Effector CD8-positive, alpha-beta T cell (primary cell): Measurements from ENCODE around the gene SULT2B1.

Experiments used
- DNase-seq: peaks from one replicate; lab custom pipeline; 2025; lab: John Stamatoyannopoulos, UW

SULT2B1 gene

DNA sequence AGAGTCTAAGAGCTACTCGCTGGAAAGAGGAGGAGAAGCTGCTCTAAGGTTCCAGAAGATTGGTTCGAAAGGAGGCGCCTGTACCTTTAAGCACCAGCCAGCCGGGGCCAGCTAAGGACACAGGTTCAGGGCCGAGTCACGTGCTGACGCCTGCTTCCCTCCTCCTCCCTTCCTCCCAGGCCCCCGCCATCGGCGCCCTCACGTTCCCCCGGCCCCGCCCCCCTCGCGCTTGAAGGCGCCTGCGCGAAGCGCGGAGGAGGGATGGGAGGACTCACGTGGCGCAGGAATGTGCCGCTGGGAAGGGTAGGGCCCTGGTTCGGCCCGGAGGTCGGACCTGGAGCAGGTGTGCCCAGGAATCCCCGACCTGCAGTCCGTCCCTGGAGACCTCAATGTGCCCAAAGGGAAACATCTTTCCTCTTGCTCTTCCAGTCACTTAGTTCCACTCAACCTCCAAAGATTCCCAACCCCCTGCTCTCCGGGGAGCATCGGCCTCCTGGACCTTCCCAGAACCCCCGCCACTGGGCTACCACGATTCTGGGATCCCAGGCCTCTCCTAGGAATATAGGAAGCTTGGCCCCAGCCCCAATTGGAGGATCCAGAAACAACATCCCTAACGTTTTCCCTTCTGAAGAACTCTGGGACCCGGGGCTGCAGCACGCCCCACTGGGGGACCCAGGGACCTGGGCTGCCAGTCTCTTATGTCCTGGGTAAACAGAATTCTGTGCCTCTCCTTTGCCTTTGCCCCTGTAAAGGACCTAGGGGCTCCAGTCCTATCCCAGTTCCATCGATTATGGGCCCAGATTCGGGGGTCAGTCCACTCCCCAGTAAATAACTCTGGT is 82.7 kb downstream of the SULT2B1 start:
- peak; percentile 89 for DNase-seq

DNA sequence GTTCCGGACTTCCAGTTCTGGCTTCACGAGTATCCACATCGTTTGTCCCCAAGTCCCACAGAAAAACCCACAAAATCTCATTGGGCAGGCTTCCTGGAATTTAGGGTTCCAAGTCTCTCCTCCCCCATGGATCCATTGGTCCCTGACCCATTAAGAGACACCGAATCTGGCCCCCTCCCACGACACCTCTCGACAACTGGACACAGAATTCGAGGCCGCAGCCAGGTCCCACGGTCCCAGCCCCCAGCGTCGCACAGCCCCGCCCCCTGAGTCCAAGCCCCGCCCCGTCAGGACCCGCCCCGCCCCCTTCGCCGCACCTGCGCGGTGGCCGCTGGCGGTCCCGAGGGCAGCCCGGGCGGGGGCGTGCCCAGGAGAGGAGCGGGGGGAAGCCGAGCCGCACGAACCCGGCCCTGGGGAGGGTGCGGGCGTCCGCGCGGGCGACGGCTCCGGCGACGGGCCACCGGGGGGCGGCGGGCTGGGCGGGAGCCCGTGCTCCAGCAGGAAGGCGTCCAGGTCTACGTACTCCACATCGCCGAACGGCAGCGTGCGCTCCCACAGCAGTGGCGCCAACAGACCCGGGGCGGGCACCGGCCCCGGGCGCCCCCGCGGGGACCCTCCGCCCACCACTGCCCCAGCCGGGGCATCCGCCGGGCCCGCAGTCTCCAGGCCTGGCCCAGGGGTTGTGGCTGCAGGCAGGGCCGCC is 83.4 kb downstream of the SULT2B1 start:
- DNase-seq: peak; percentile 70

DNA sequence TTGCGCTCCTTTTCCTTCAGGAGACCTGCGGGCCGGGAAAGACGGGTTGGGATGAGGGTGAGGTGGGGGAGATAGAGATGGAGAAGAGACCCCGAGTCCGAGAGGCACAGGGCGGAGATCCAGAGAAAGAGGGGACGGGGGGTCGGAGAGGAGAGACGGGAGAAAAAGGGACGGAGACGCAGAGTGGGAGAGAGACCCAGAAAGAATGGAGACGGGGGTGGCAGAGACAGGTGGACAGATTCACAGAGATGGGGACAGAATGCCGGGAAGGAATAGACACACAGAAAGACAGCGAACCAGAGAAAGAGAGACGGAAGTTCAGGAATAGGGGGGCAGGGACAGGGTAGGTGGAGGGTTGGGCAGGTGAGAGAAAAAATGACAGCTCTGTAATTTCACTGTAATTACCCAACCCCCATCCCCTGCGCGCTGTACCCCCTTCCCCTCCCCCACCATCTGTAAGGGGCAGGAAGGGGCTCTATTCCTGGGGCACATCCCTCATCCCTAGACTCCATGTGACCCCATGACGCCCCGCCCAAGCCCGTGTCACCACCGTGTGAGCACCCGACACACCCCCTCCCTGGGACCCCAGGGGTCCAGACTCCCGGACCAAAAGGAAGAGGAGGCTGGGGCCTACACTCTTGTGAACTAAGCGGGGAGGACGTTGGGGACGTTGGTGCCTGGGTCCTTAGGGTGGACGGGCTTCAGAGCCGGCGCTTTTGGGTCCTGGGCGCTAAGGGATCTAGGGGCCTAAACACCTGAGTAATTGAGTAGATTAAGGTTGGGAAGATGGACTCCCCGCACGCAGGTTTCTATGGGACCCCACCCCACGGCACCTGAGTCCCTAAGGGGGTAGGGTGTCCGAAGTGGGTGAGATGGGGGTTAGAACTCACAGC is 84.2 kb downstream of the SULT2B1 start:
- peak; percentile 30 for DNase-seq

GRCh38 chr19:48636859-48637448 is 85.0 kb downstream of the SULT2B1 start, which contains the start of gene DBP:
DBP (minus strand) TSS chr19:48637379; CDS start chr19:48636994, 385 bp downstream.
- DNase-seq: no peak

DNA sequence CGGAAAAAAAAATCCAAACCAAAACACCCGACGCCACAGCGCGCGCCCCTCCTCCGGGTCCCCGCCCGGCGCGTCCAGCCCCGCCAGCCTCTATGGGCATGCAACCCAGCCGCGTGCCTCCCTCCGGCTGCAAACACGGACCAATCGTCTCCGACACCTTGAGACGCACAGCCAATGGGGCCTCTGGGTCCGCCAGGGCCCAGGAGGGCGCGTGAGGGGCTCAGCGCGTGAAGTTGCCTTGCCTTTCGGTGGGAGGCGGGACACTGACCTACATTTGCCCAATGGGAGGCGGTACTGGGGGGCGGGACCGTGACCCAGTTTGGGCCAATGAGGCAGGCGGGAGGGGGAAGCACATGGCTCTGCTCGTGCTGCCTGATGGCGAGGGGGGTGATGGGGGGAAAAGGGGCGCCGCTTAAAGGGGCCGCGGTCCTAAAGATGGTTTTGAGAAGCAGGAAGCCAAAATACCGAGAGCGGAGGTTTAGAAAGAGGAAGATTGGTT is 85.5 kb downstream of the SULT2B1 start:
- DNase-seq: peak; percentile 99

DNA sequence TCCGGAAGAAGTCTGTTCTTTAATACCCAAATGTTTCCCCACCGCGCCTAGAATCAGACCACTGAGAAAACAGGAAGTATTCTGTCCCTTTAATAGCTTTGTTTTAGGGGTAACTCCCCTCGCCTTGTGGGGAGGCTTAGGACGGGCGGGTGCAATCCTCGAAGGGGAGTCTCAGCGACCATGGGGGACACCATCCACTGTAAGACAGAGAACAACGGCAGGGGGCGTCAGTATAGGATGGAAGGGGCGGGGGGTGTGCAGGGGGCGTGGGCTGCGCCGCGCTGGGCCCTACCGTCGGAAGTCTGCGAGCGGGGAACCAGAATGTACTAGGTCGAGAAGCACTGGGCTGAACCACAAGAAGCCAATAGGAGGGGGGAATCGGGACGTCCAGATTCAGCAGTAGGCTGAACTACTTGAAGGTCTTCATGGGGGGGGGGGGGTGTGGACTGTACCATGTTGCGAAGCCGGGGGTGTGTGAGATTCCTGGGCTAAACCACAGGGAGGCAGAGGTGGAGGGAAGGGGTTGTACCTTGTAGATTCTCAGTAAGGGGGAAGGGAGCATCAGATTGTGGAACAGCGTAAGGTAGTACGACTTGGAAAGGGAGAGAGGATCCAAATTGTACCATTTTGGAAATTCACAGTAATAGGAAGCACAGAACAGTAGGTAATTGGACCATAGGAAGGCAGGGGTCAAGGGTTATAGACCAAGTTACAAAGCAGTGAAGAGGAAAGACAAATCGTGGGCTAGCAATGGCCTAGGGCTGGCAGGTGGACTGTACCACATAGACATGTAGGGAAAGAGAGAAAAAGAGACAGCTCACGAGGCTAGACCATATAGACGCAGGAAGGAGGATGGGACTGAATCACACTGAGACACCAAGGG is 86.2 kb downstream of the SULT2B1 start:
- DNase-seq: peak; percentile 83

DNA sequence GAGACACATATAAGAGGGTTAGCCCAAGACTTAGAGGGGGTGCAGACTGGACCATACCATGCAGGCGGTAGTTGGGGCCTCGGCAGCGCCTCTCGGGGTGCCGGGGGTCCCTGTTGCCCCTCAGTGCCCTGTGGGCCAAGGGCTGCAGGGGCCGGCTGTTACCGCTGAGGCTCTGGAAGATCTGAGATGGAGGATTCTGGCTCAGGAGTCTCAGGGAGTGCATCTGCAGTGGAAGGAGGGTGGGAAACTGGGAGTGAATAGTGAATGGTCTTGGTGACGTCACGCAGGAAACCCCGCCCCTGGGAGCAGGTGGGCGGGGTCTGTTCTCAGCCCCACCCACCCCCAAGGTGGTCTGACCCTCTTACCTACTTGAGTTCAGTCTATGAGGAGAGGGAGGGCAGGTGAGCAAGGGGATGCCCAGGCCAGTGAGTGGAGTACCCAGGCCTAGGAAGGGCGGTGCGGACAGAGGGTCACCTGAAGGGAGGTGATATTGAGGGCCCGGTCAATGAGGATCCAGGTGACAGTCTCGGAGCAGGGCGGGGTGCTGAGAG is 86.9 kb downstream of the SULT2B1 start:
- no peak for DNase-seq

DNA sequence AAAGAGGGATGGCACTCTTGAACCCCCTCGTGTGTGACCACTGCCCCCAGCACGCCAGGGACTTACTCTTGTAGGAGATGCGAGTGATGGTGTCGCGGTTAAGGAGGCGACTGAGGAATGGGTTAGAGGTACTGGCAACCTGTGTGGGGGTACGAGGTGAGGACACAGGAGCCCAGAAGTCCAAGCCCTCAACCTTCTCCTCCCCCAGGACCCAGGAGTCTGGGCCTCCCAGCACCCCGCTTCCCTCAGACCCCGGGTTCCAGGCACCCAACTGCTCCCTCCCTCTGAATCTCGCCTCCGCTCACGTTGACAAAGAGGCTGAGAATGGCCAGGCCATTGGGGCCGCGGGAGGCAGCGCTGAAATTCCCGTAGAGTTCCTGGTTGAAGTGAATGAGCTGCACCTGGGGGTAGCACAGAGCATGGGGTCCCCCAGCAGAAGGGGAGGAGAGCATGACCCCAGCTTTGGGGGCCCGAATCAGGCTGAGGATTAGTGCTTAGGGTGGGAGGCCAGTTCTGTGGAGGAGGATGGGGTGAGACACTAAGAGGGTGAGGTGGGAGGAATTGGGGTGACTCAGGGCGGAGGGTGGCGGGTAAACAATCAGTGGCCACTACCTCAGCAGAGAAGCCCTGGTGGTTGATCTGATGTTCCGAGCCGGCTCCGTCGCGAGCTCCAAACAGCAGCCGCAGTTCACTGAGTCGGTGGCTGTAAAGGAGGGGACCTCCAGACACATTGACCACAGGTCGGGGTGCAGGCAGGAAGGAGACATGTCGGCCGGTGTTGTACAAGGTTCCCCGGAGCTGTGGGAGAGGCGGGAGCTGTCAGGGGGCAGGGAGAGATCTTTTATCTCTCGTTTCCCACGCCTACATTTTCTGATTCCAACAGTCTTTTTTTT is 87.8 kb downstream of the SULT2B1 start:
- no peak for DNase-seq

DNA sequence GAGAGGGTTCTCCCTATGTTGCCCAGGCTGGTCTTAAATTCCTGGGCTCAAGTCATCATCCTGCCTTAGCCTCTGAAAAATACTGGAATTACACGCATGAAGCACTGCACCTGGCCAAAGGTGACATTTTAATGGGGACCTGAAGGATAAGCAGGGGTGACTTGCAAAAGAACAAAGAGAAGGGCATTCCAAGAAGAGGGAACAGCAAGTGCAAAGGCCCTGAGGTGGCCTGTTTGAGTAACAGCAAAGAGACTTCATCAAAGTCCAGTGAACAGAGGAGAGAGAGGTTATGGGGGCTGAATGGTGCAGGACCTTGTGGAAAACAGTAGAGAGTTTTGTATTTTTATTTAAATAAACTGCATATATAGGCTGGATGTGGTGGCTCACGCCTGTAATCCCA is 89.9 kb downstream of the SULT2B1 start:
- no peak for DNase-seq

DNA sequence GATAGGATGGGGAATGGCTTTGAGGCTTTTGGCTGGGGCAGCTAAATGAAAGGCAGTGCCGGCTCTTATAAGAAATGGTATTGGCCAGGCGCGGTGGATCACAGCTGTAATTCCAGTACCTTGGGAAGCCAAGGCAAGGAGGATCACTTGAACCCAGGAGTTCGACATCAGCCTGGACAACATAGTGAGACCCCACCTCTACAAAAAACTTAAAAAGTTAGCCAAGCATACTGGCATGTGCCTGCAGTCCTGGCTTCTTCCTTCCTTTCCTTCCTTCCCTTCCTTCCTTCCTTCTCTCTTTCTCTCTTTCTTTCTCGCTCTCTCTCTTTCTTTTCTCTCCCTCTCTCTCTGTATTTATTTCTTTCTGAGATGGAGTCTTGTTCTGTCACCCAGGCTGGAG is 90.9 kb downstream of the SULT2B1 start:
- DNase-seq: no peak

DNA sequence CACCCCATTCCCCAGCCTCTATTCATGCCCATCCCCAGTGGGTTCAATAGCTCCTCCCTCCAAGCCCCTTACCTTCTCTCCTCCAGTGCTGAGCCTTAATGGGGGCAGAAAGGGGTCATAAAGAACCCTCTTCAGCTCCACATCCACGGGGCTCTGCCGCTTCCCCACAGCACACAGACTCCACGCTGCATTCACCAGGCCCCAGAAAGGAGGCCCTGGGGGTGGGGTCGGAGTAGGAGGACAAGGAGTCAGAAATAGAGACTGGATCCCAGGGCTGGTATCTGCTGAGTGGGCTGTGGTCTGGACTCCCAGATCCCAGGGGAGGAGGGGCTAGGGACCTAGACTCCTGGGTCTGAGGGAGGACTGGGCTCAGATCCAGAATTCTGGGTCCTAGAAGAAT is 92.4 kb downstream of the SULT2B1 start:
- no peak for DNase-seq

DNA sequence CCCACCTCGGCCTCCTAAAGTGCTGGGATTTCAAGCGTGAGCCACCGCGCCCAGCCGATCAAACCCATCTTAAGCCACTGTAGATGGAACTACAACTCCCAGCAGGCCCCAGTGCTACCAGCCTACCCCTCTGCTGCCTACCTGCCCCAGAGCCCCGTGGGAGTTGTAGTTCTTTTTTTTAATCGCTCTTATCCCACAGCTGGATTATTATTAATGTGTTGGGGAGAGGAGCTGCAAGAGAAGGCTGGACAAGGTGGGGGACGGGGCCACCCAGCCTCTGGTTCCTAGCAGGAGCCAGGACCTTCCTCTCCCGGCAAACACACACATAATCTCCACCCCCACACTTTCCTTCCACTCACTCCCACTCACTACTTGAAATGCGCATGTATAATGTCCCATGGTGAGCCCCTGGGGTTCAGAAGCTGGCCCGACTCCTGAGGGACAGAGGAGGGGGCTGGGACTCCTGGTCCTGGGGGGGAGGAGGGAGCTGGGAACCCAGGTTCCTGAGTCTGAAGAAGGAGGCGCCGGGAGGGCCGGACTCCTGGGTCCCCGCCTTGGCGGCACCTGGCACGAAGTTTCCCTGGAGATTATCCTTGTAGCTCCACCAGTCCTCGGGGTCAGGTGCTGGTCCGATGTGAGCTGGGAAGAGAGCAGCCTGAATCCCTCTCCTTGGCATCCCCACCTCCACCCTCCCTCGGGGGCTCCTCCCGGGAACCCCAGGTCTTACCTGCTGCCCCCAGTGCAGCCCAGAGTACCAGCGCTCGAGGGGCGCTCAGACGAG is 93.1 kb downstream of the SULT2B1 start:
- DNase-seq: peak; percentile 60

GRCh38 chr19:48645620-48646000 is 93.6 kb downstream of the SULT2B1 start:
- DNase-seq: no peak

DNA sequence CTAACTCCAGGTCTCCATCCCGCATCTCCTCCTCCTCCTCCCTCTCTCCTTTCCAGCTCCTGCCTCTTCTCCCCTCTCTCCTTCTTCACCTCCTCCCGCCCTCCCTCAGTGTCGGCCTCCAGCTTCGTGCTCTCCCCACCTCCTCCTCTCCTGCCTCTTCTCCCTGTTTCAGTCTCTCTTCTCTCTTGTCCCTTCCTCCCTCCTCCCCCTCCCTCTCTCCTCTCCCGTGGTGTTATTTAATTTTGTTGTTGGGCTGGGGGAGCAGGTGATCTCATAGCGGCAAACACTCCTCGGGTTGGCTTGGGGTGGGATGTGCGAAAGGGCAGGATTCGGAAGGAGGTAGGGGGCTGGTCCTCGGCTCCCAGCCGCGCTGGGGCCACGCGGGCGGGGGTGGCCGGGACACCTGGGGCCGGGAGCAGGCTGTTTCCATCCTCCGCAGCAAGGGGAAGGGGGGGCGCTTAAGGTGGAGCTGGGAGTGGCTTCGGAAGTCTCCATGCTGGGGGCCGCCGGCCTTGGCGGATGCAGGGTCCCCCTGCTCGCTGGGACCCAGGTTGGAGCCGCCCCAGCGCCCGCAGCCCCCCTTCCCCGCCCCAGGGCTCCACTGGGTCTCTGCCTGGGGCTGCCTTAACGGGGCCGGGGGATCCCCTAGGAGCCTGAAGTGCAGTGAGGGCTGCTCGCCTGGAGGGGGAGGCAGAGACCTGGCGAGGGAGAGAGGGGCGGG is 94.2 kb downstream of the SULT2B1 start, which contains the start of gene CA11:
Gene CA11 (minus strand): TSS at position 187 of the 721 bp plus-strand sequence. CDS start 555 bp downstream, outside the sequence.
- peak; percentile 89 for DNase-seq

DNA sequence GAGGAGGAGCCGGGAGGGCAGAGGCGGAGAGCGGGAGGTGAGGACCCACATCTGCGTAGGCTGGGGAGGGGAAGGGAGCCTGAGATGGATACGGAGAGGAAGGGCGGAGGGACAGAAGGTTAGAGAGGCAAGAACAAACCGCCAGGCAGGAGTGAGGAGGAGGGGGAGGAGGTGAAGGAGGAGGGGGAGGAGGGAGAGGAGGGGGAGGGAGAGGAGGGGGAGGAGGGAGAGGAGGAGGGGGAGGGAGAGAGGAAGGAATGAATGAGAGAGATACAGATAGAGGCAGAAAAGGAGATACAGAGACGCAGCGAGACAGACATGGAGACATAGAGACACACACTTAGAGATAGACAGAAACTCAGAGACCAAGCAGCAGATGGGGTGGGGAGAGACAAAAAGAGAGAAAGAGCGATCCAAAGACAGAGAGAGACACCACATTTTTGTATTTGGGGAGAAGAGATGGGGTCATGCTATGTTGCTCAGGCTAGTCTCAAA is 94.8 kb downstream of the SULT2B1 start:
- no peak for DNase-seq

- DNase-seq: no peak
Observed at GRCh38 chr19:48648134-48648533, 96.2 kb downstream of the SULT2B1 start.
